ENCODE data around the gene IQCC.

GRCh38 chr1:32242341-32242851, 36.9 kb downstream of the IQCC start:
- TF ChIP-seq CTCF (IDR thresholded peaks at IDR 0.05; ENCODE audit: poor library complexity, severe bottlenecking) = no peak
- no peak for TF ChIP-seq EZH2 (IDR thresholded peaks at IDR 0.05; ENCODE audit: borderline replicate concordance, insufficient read depth, low read length, poor library complexity, severe bottlenecking)
- no peak for TF ChIP-seq EP300 (conservative IDR thresholded peaks at IDR 0.05; ENCODE audit: poor library complexity, severe bottlenecking)
- no peak for TF ChIP-seq REST (IDR thresholded peaks at IDR 0.05; ENCODE audit: borderline replicate concordance)
- no peak for TF ChIP-seq POLR2AphosphoS5 (IDR thresholded peaks at IDR 0.05)
- no peak for TF ChIP-seq MXI1 (conservative IDR thresholded peaks at IDR 0.05; ENCODE audit: poor library complexity, severe bottlenecking)
- TF ChIP-seq RAD21 (conservative IDR thresholded peaks at IDR 0.05) = no peak
